Measurements from ENCODE around the gene ABCA1.
"Not testable (repeated sequence)": the region's sequence is repeated elsewhere in the genome, so short reads cannot be mapped to it uniquely, and the experiment has no call there.

Gene ABCA1

DNA sequence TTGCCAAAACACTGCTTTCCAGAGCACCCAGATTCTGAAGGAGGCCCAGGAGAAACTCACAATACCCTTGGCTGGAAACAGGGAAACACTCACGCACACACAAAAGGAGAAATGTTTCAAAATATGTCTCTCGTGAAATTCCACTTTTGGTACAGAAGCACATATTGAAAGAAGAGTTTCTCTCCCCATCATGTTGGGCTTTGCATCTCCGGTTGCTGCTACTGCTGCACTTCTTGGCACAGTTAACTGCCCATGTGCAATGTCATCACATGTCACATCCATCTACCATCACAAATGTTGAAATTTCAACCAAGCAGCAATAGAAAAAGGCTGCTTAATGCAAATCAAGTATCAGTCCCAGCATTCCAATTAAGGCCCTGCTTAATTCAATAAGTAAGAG is 72.1 kb downstream of the ABCA1 start:
- Histone ChIP-seq H3K4me2 (ENCODE audit: low read depth, low read length, poor library complexity, severe bottlenecking) (no peak overlapping the region), H3K27ac (ENCODE audit: low read depth, low read length) (no peak overlapping the region), H4K20me1 (ENCODE audit: low read depth, low read length) (no peaks in the 10 kb centered on the region), H3K9me2 (replicated peaks; ENCODE audit: insufficient read depth, low read length) (no peaks in the 10 kb centered on the region), H3K27me3 (ENCODE audit: low read length) (no peaks in the 10 kb centered on the region), H2AFZ (ENCODE audit: low read depth, low read length, severe bottlenecking) (no peak overlapping the region), H3K79me2 (ENCODE audit: insufficient read depth, low read length) (no peaks in the 10 kb centered on the region), H3K36me3 (ENCODE audit: low read length) (no peaks in the 10 kb centered on the region), H3K9ac (ENCODE audit: low read length) (no peak overlapping the region), H3K9me3 (ENCODE audit: insufficient read depth, low read length) (no peaks in the 10 kb centered on the region), H3K4me3 (ENCODE audit: insufficient read depth, low read length, poor library complexity, severe bottlenecking) (no peak overlapping the region), H3F3A (ENCODE audit: insufficient read depth) (no peaks in the 10 kb centered on the region)
- TF ChIP-seq, protein P1, sequence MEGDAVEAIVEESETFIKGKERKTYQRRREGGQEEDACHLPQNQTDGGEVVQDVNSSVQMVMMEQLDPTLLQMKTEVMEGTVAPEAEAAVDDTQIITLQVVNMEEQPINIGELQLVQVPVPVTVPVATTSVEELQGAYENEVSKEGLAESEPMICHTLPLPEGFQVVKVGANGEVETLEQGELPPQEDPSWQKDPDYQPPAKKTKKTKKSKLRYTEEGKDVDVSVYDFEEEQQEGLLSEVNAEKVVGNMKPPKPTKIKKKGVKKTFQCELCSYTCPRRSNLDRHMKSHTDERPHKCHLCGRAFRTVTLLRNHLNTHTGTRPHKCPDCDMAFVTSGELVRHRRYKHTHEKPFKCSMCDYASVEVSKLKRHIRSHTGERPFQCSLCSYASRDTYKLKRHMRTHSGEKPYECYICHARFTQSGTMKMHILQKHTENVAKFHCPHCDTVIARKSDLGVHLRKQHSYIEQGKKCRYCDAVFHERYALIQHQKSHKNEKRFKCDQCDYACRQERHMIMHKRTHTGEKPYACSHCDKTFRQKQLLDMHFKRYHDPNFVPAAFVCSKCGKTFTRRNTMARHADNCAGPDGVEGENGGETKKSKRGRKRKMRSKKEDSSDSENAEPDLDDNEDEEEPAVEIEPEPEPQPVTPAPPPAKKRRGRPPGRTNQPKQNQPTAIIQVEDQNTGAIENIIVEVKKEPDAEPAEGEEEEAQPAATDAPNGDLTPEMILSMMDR (IDR thresholded peaks at IDR 0.05; ENCODE audit: insufficient read depth, low read length, poor library complexity, severe bottlenecking) = no peak
- no peak for TF ChIP-seq EZH2phosphoT487 (conservative IDR thresholded peaks at IDR 0.05; ENCODE audit: low read length)

GRCh38 chr9:104855258-104855657 is 72.7 kb downstream of the ABCA1 start:
- H3K4me3 ChIP-seq (ENCODE audit: insufficient read depth, low read length, poor library complexity, severe bottlenecking); H3K9ac ChIP-seq (ENCODE audit: low read length); H3K79me2 ChIP-seq (ENCODE audit: insufficient read depth, low read length); H3F3A ChIP-seq (ENCODE audit: insufficient read depth); H3K36me3 ChIP-seq (ENCODE audit: low read length); H3K9me3 ChIP-seq (ENCODE audit: insufficient read depth, low read length); H3K9me2 ChIP-seq (replicated peaks; ENCODE audit: insufficient read depth, low read length); H3K27ac ChIP-seq (ENCODE audit: low read depth, low read length); H3K4me2 ChIP-seq (ENCODE audit: low read depth, low read length, poor library complexity, severe bottlenecking); H2AFZ ChIP-seq (ENCODE audit: low read depth, low read length, severe bottlenecking); H3K27me3 ChIP-seq (ENCODE audit: low read length); H4K20me1 ChIP-seq (ENCODE audit: low read depth, low read length): not testable (repeated sequence)

DNA sequence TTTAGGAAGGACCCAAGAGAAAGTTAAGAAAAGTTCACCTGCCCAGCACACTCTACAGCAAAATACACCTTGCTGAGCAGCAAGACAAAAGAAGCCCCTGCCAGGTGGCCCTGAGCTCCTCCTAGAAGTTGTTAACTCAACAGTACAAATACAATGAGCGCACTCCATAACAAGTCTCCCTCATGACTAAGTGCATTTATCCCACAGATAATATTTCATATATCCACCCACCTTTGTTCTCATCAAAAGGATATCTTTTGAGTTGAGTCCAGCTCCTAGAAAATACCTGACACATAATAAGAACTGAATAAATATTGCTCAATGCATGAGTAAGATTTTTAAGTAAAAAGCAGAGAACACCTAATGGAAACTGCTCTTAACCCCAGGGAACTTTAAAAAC is 73.3 kb downstream of the ABCA1 start:
- no peaks in the 10 kb centered on the region for H3F3A ChIP-seq (ENCODE audit: insufficient read depth)
- no peak overlapping the region for H3K27ac ChIP-seq (ENCODE audit: low read depth, low read length)
- no peaks in the 10 kb centered on the region for H3K36me3 ChIP-seq (ENCODE audit: low read length)
- H3K4me3 ChIP-seq (ENCODE audit: insufficient read depth, low read length, poor library complexity, severe bottlenecking) = no peak overlapping the region
- TF ChIP-seq, protein P1 (IDR thresholded peaks at IDR 0.05; ENCODE audit: insufficient read depth, low read length, poor library complexity, severe bottlenecking) = no peak
- TF ChIP-seq EZH2phosphoT487 (conservative IDR thresholded peaks at IDR 0.05; ENCODE audit: low read length) = no peak
- H3K9ac ChIP-seq (ENCODE audit: low read length) = no peak overlapping the region
- no peaks in the 10 kb centered on the region for H4K20me1 ChIP-seq (ENCODE audit: low read depth, low read length)
- H3K9me3 ChIP-seq (ENCODE audit: insufficient read depth, low read length) = no peaks in the 10 kb centered on the region
- H2AFZ ChIP-seq (ENCODE audit: low read depth, low read length, severe bottlenecking) = no peak overlapping the region
- no peaks in the 10 kb centered on the region for H3K9me2 ChIP-seq (replicated peaks; ENCODE audit: insufficient read depth, low read length)
- H3K27me3 ChIP-seq (ENCODE audit: low read length) = no peaks in the 10 kb centered on the region
- no peak overlapping the region for H3K4me2 ChIP-seq (ENCODE audit: low read depth, low read length, poor library complexity, severe bottlenecking)
- no peaks in the 10 kb centered on the region for H3K79me2 ChIP-seq (ENCODE audit: insufficient read depth, low read length)

GRCh38 chr9:104853683-104854082 is 74.3 kb downstream of the ABCA1 start:
- Histone ChIP-seq H3K4me3 (ENCODE audit: insufficient read depth, low read length, poor library complexity, severe bottlenecking) (no peak overlapping the region), H3K27me3 (ENCODE audit: low read length) (no peaks in the 10 kb centered on the region), H4K20me1 (ENCODE audit: low read depth, low read length) (no peaks in the 10 kb centered on the region), H3K9me3 (ENCODE audit: insufficient read depth, low read length) (no peaks in the 10 kb centered on the region), H3K27ac (ENCODE audit: low read depth, low read length) (no peak overlapping the region), H3K36me3 (ENCODE audit: low read length) (no peaks in the 10 kb centered on the region), H3K9me2 (replicated peaks; ENCODE audit: insufficient read depth, low read length) (no peaks in the 10 kb centered on the region), H3K79me2 (ENCODE audit: insufficient read depth, low read length) (no peaks in the 10 kb centered on the region), H3F3A (ENCODE audit: insufficient read depth) (no peaks in the 10 kb centered on the region), H3K9ac (ENCODE audit: low read length) (no peak overlapping the region), H2AFZ (ENCODE audit: low read depth, low read length, severe bottlenecking) (no peak overlapping the region), H3K4me2 (ENCODE audit: low read depth, low read length, poor library complexity, severe bottlenecking) (no peak overlapping the region)
- TF ChIP-seq, protein P1 (IDR thresholded peaks at IDR 0.05; ENCODE audit: insufficient read depth, low read length, poor library complexity, severe bottlenecking) = no peak

All from SU-DHL-6 (cell line).